KMS-11 (cell line): ENCODE results near the gene CC2D2A.
"Not testable (repeated sequence)": the region's sequence is repeated elsewhere in the genome, so short reads cannot be mapped to it uniquely, and the experiment has no call there.

Experiments
- H2AFZ ChIP-seq: fragments of 200-600 bp; sonication (generic); 2 replicates; pipeline ENCODE4 v1.6.1; 2016; ENCODE audit warnings: antibody characterized with exemption, mixed run types, low read depth
- H3K27ac ChIP-seq: fragments of 200-600 bp; sonication (generic); 2 replicates; pipeline ENCODE4 v1.6.1; 2016; ENCODE audit warnings: mild to moderate bottlenecking, mixed run types
- H3K27me3 ChIP-seq: fragments of 200-600 bp; sonication (generic); 2 replicates; pipeline ENCODE4 v1.6.1; 2017; ENCODE audit warnings: mild to moderate bottlenecking, low read depth, mixed run types, moderate library complexity; ENCODE audit not compliant: insufficient read depth
- H3K36me3 ChIP-seq: fragments of 200-600 bp; sonication (generic); 2 replicates; pipeline ENCODE4 v1.6.1; 2017; ENCODE audit warnings: mild to moderate bottlenecking, mixed run types; ENCODE audit not compliant: insufficient read depth
- H3K4me1 ChIP-seq: fragments of 200-600 bp; sonication (generic); 2 replicates; pipeline ENCODE4 v1.6.1; 2016; ENCODE audit warnings: mild to moderate bottlenecking, low read depth, mixed run types; ENCODE audit not compliant: poor library complexity, severe bottlenecking
- H3K4me2 ChIP-seq: fragments of 200-600 bp; sonication (generic); 2 replicates; pipeline ENCODE4 v1.7.0; 2016; ENCODE audit warnings: mild to moderate bottlenecking, mixed run types
- H3K4me3 ChIP-seq: fragments of 200-600 bp; sonication (generic); IDR thresholded peaks from 2 replicates; pipeline ENCODE4 v1.6.1; 2017; ENCODE audit warnings: low read depth, low read length, mixed read lengths; ENCODE audit not compliant: insufficient read depth
- H3K79me2 ChIP-seq: fragments of 200-600 bp; sonication (generic); 2 replicates; pipeline ENCODE4 v1.6.1; 2016; ENCODE audit warnings: low read depth, mixed run types; ENCODE audit not compliant: insufficient read depth
- H3K9ac ChIP-seq: fragments of 200-600 bp; sonication (generic); 2 replicates; pipeline ENCODE4 v1.6.1; 2016; ENCODE audit warnings: mild to moderate bottlenecking, mixed run types
- H4K20me1 ChIP-seq: fragments of 200-600 bp; sonication (generic); 2 replicates; pipeline ENCODE4 v1.6.1; 2016; ENCODE audit warnings: mild to moderate bottlenecking, mixed run types; ENCODE audit not compliant: insufficient read depth
- CTCF ChIP-seq: fragments of 200-600 bp; sonication (generic); conservative IDR thresholded peaks from 2 replicates; pipeline ENCODE4 v1.6.1; 2017; ENCODE audit warnings: low read depth, mild to moderate bottlenecking, antibody characterized with exemption, low read length, moderate library complexity, mixed read lengths

Gene CC2D2A

GRCh38 chr4:15605537-15605936, 135.9 kb downstream of the CC2D2A start:
- H3K4me2 ChIP-seq, result no peak overlapping the region
- H3K4me1 ChIP-seq, result no peaks in the 10 kb centered on the region
- H3K27ac ChIP-seq, result no peak overlapping the region
- no peak overlapping the region for H2AFZ ChIP-seq
- no peaks in the 10 kb centered on the region for H3K79me2 ChIP-seq
- H3K9ac ChIP-seq, result no peak overlapping the region
- H3K36me3 ChIP-seq, result no peaks in the 10 kb centered on the region
- no peaks in the 10 kb centered on the region for H4K20me1 ChIP-seq
- no peaks in the 10 kb centered on the region for H3K27me3 ChIP-seq
- H3K4me3 ChIP-seq, result no peak overlapping the region
- no peak for TF ChIP-seq CTCF

- Histone ChIP-seq H3K36me3 (no peaks in the 10 kb centered on the region), H2AFZ (no peak overlapping the region), H4K20me1 (no peaks in the 10 kb centered on the region), H3K27me3 (no peaks in the 10 kb centered on the region), H3K4me3 (no peak overlapping the region), H3K9ac (no peak overlapping the region), H3K4me2 (no peak overlapping the region), H3K79me2 (no peaks in the 10 kb centered on the region), H3K4me1 (no peaks in the 10 kb centered on the region), H3K27ac (no peak overlapping the region)
- TF ChIP-seq CTCF, result no peak
These were observed 141.2 kb downstream of the CC2D2A start for GRCh38 chr4:15610855-15611254.

GRCh38 chr4:15612136-15612535, 142.5 kb downstream of the CC2D2A start:
- Histone ChIP-seq H3K9ac (no peak overlapping the region), H3K79me2 (no peaks in the 10 kb centered on the region), H3K4me3 (no peak overlapping the region), H3K27ac (no peak overlapping the region), H3K27me3 (no peaks in the 10 kb centered on the region), H3K4me1 (no peaks in the 10 kb centered on the region), H4K20me1 (no peaks in the 10 kb centered on the region), H3K4me2 (no peak overlapping the region), H3K36me3 (no peaks in the 10 kb centered on the region), H2AFZ (no peak overlapping the region)
- TF ChIP-seq CTCF, result no peak

GRCh38 chr4:15614891-15615290, 145.2 kb downstream of the CC2D2A start:
- not testable (repeated sequence) for H3K79me2 ChIP-seq, H4K20me1 ChIP-seq, H3K27me3 ChIP-seq, H3K4me3 ChIP-seq, H2AFZ ChIP-seq, H3K27ac ChIP-seq, H3K9ac ChIP-seq, H3K36me3 ChIP-seq, H3K4me2 ChIP-seq, H3K4me1 ChIP-seq

GRCh38 chr4:15617407-15617806, 147.7 kb downstream of the CC2D2A start:
- not testable (repeated sequence) for H3K4me3 ChIP-seq, H3K79me2 ChIP-seq, H3K27ac ChIP-seq, H3K9ac ChIP-seq, H3K4me2 ChIP-seq, H3K36me3 ChIP-seq, H3K27me3 ChIP-seq, H4K20me1 ChIP-seq, H3K4me1 ChIP-seq, H2AFZ ChIP-seq
